ENCODE data around the gene PELI1. TPM values are rescaled to one million over a fixed set of nuclear protein-coding genes. Genes with fewer than 3 reads are reported as not detected.
"Not testable (repeated sequence)": the region's sequence is repeated elsewhere in the genome, so short reads cannot be mapped to it uniquely, and the experiment has no call there.

PELI1 gene
- total RNA-seq, 1 donor from 2014 or later: 72.4 TPM

- no peaks in the 10 kb centered on the region for H3K27me3 Mint-ChIP-seq
- H3K36me3 Mint-ChIP-seq (ENCODE audit: insufficient read depth): peaks cover 20% of the 10 kb centered on the region
- H3K4me1 Mint-ChIP-seq (ENCODE audit: low read depth): peaks cover 15% of the 10 kb centered on the region
- H3K9me3 Mint-ChIP-seq (ENCODE audit: low read depth): peaks cover 2% of the 10 kb centered on the region
- H3K4me3 Mint-ChIP-seq (ENCODE audit: low read depth): no peak overlapping the region
- no peak for DNase-seq (ENCODE audit: low spot score, unreplicated experiment)
- no peak overlapping the region for H3K27ac Mint-ChIP-seq
- no peak for TF ChIP-seq CTCF (IDR thresholded peaks at IDR 0.05; ENCODE audit: unreplicated experiment)
These were observed 57.7 kb downstream of the PELI1 start for GRCh38 chr2:64086347-64087082.

DNA sequence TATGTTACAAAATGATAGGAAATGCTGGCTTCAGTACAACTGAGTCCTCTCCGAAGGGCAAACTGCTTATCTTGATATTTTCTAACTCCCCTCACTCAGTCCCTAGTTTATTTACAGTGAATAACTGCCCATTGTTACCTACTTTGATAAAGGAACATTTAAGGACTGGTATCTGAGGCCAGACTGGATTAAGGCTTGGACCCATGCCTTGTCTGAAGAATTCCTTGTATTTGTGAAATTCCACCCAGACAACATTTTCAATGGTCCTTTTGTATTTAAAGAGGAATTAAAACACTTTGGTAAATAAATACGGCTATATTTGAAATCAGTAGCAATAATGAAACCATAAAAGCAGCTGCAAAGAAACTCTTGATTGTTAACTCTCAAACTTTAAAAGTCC lies 58.3 kb downstream of the PELI1 start:
- Mint-ChIP-seq H3K27me3 (no peaks in the 10 kb centered on the region), H3K9me3 (ENCODE audit: low read depth) (peaks cover 2% of the 10 kb centered on the region), H3K4me1 (ENCODE audit: low read depth) (peaks cover 16% of the 10 kb centered on the region), H3K4me3 (ENCODE audit: low read depth) (no peak overlapping the region), H3K27ac (no peak overlapping the region), H3K36me3 (ENCODE audit: insufficient read depth) (peaks cover 14% of the 10 kb centered on the region)
- no peak for DNase-seq (ENCODE audit: low spot score, unreplicated experiment)
- no peak for TF ChIP-seq CTCF (IDR thresholded peaks at IDR 0.05; ENCODE audit: unreplicated experiment)

DNA sequence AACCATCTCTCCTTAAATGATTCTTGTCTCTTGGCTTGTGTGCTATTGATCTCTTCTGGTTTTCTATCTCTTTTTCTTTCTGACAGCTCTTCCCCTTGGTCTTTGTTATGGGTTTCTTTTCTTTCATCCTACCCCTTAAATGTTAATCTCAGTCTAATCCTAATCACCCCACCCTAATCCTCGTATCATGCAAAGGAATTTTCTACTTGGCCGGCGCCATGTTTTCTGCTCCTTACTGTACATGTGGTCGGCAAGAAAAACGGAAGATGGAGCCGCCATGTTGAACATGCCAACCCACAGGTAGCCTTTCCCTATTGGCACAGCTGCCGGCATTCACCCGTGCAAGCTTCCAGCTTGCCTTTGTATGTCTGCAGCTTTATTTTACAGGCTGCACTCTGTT lies 63.2 kb downstream of the PELI1 start:
- Mint-ChIP-seq H3K27me3 (peaks cover 4% of the 10 kb centered on the region), H3K27ac (no peak overlapping the region), H3K9me3 (ENCODE audit: low read depth) (no peaks in the 10 kb centered on the region), H3K4me1 (ENCODE audit: low read depth) (peaks cover 15% of the 10 kb centered on the region), H3K36me3 (ENCODE audit: insufficient read depth) (no peaks in the 10 kb centered on the region), H3K4me3 (ENCODE audit: low read depth) (no peak overlapping the region)
- DNase-seq (ENCODE audit: low spot score, unreplicated experiment): no peak
- TF ChIP-seq CTCF (IDR thresholded peaks at IDR 0.05; ENCODE audit: unreplicated experiment): no peak

GRCh38 chr2:64080179-64080578 lies 64.0 kb downstream of the PELI1 start:
- Mint-ChIP-seq H3K4me3 (ENCODE audit: low read depth) (no peak overlapping the region), H3K9me3 (ENCODE audit: low read depth) (no peaks in the 10 kb centered on the region), H3K27me3 (peaks cover 4% of the 10 kb centered on the region), H3K27ac (no peak overlapping the region), H3K36me3 (ENCODE audit: insufficient read depth) (no peaks in the 10 kb centered on the region), H3K4me1 (ENCODE audit: low read depth) (peaks cover 11% of the 10 kb centered on the region)
- TF ChIP-seq CTCF (IDR thresholded peaks at IDR 0.05; ENCODE audit: unreplicated experiment): no peak
- no peak for DNase-seq (ENCODE audit: low spot score, unreplicated experiment)

DNA sequence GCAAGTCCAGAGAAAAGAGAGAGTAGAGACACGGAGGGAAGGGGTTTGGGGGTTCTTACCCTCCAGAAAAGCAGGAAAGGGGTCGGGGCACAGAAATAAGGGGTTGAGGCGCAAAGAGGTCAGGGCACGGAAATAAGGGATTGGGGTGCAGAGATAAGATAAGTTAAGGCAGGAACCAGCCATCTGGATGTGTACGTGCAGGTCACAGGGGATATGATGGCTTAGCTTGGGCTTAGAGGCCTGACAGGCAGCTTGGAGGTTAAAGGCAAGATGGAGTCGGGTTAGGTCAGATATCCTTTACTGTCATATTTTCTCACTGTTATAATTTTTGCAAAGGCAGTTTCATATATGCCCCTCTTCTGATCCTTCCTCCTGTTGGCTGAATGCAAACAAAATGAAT lies 64.5 kb downstream of the PELI1 start:
- H3K27me3 Mint-ChIP-seq; H3K36me3 Mint-ChIP-seq (ENCODE audit: insufficient read depth); H3K27ac Mint-ChIP-seq; H3K9me3 Mint-ChIP-seq (ENCODE audit: low read depth); H3K4me1 Mint-ChIP-seq (ENCODE audit: low read depth); DNase-seq (ENCODE audit: low spot score, unreplicated experiment); H3K4me3 Mint-ChIP-seq (ENCODE audit: low read depth): not testable (repeated sequence)

- not testable (repeated sequence) for H3K4me3 Mint-ChIP-seq (ENCODE audit: low read depth); H3K27ac Mint-ChIP-seq; H3K27me3 Mint-ChIP-seq; H3K4me1 Mint-ChIP-seq (ENCODE audit: low read depth); DNase-seq (ENCODE audit: low spot score, unreplicated experiment); H3K36me3 Mint-ChIP-seq (ENCODE audit: insufficient read depth); H3K9me3 Mint-ChIP-seq (ENCODE audit: low read depth)
These were observed 67.4 kb downstream of the PELI1 start for GRCh38 chr2:64076828-64077227.

GRCh38 chr2:64074616-64075015 lies 69.6 kb downstream of the PELI1 start:
- DNase-seq (ENCODE audit: low spot score, unreplicated experiment); H3K4me3 Mint-ChIP-seq (ENCODE audit: low read depth); H3K27ac Mint-ChIP-seq; H3K9me3 Mint-ChIP-seq (ENCODE audit: low read depth); H3K27me3 Mint-ChIP-seq; H3K4me1 Mint-ChIP-seq (ENCODE audit: low read depth); H3K36me3 Mint-ChIP-seq (ENCODE audit: insufficient read depth): not testable (repeated sequence)

All from progenitor cell of endocrine pancreas (in vitro differentiated cells).